HG03442 (cell line): ENCODE measurements around the gene CAPRIN1.
"Not testable (repeated sequence)": the region's sequence is repeated elsewhere in the genome, so short reads cannot be mapped to it uniquely, and the experiment has no call there.

Experiments used
- ATAC-seq: cut with Tn5 transposase; IDR thresholded peaks from one replicate; pipeline ENCODE4 v1.9.1; 2021; ENCODE audit warnings: mild to moderate bottlenecking, moderate library complexity; ENCODE audit not compliant: unreplicated experiment

Gene CAPRIN1

DNA sequence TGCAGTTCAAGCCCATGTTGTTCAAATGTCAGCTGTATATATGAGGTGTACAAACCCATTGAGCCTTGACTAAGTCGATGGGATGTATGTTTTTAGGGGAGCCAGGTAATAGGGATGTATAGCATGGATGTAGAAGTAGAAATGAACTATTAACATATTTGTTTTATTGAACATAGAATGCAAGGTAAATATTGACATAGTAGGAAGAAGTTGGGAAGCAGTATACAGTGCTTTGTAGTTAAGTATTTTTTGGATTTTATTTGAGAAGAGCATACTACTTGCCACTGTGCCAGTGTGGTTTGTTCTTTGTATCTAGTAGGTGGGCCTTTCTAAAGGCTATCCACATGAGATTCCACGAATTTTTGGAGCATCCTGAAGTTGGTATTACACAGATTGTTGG is 33.1 kb downstream of the CAPRIN1 start:
- no peak for ATAC-seq

DNA sequence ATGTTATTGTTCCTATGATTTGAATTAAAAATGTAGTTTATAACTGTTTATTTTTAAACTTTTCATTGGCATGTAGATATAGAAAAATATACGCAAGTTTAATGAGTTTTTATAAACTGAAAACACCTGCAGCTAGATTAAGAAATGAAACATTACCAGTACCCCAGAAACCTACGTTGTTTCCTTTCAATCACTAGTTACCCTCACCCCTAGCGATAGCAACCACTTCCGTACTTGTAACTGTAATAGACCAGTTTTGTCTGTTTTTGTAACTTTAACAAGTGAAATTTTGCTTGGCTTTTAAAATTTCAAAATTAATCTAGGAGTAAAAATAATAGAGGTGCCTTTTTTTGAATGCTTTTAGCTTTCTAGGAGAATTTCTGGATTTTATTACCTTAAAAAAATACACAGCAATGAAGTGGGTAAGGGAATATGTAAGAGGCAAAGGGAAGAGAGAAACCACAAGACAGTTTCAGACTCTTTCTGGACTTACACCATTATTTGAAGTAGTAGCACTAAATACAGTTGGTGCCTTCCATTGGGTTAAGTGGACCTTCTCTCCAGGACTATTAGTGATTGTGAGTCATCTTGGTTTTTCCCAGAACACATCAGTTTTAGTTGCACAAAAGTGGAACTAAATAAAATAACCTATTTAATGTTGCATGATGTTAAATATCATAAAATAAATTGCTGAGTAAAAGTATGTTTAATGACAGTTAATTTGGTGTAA is 35.2 kb downstream of the CAPRIN1 start:
- ATAC-seq, result no peak

DNA sequence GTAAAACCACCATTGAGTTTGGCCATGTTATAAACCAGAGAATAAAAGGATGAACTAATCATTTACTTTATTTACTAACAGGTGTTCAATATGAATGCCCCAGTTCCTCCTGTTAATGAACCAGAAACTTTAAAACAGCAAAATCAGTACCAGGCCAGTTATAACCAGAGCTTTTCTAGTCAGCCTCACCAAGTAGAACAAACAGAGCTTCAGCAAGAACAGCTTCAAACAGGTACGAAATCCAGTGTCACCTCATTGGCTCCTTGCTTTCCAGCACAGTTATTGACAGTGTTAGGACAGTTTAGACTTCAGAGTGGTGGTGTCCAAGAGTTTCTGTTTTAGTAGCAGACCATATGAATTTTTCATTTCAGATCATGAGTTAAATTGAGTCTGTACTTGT is 40.3 kb downstream of the CAPRIN1 start:
- no peak for ATAC-seq

DNA sequence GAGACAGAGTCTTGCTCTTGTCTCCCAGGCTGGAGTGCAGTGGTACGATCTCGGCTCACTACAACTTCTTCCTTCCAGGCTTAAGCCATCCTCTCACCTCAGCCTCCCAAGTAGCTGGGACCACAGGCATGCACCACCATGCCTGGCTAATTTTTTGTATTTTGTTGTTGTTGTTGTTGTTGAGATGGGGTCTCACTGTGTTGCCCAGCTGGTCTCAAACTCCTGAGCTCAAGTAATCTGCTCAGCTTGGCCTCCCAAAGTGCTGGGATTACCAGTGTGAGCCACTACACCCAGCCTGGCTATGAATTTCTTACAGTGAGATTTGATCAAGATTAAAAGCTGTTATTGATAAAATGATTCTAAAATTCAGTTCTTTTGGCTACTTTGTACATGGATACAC is 43.4 kb downstream of the CAPRIN1 start:
- not testable (repeated sequence) for ATAC-seq

DNA sequence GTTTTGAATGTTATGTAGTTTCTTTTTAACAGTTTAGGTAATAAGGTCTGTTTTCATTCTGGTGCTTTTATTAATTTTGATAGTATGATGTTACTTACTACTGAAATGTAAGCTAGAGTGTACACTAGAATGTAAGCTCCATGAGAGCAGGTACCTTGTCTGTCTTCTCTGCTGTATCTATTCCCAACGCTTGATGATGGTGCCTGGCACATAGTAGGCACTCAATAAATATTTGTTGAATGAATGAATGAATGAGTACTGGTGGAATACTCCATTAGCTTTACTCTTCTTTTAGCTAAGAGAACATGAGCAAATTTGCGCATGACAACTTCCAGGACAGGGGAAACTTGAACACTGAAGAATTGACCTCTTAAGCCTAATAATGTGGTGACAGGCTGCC is 47.3 kb downstream of the CAPRIN1 start:
- ATAC-seq, result no peak

DNA sequence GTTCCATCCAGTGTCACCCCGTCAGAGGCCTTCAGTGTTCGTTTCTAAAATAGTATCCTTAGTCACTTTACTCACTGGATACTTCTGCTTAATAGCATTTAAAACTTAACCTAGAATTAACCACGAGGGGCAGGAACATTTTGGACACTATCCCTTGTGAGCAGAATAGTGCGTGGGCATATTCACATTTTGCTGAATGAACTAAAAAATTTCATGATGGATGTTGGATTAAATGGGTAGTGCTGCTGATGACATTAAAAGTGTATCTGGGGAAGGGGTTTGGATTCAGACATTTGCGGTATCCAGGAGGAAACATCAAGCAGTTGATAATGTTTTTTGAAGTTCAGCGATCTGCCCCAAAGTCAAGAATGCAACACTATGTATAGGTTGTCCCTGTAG is 53.1 kb downstream of the CAPRIN1 start:
- ATAC-seq, result no peak

DNA sequence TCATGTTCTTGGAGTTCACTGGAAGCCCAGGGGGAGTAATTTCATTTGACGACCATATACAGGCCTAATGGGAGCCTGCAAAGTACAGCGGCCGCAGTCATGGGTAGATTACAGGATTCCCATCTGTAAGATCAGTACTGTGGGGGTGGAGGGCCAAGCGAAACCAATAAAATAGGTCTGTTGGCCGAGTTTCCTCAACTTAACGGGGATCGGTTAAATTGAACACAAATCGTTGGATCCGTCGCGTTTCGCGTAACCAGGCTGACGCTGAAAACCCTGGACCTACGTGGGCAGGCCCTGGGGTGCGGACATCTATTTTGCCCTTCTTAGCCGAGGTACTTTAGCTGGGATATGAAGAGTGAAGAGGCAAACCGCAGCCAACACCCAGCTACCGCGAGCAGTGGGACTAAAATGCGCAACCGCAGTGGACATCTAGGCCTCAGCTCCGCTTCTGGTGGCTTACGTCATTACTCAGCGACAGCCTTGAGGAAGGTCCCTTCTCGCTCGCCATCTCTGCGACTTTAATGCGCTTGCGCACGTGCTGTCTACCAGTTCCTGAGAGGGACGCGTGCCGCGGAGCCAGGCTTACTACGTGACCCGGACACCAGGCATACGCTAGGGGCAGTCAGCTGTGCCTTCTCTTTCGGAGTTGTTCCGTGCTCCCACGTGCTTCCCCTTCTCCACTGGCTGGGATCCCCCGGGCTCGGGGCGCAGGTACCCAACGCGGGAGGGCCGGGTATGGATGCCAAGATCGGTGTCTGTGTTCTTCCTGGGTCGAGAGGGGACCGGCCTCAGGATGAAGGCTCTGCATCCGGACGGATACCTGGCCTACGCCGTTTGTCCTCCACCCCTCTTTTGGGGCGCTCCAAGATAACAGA is 53.8 kb downstream of the CAPRIN1 start, which contains the start of gene NAT10:
Gene NAT10 (plus strand): TSS at position 551 of the 878 bp plus-strand sequence. CDS start 2,597 bp downstream, outside the sequence.
- peak; percentile 88 for ATAC-seq

DNA sequence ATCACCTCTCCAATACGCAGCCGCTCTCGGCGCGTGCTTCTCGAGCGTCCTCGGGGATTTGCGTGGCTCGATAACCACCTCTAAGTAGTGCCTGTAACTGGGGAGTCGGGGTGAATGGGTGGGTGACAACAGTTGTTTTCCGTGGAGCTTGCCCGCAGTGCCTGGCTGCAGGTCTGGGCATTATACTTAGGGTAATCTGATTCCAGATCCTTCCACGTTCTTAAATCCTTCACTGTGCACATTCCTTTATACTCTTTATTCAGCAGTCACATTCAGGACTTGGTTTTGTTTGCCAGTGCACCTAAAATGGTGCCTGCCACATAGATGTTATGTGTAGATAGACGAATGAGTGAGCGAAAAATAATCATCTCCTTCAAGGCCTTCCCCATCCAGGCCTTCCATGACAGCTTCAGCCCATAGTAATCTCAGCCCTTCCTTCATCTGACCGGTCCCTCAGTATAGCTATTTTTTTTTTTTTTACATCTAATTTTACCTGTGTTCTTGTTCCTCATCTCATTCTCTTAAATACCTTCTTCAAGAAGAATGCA is 54.5 kb downstream of the CAPRIN1 start:
- ATAC-seq, result no peak

DNA sequence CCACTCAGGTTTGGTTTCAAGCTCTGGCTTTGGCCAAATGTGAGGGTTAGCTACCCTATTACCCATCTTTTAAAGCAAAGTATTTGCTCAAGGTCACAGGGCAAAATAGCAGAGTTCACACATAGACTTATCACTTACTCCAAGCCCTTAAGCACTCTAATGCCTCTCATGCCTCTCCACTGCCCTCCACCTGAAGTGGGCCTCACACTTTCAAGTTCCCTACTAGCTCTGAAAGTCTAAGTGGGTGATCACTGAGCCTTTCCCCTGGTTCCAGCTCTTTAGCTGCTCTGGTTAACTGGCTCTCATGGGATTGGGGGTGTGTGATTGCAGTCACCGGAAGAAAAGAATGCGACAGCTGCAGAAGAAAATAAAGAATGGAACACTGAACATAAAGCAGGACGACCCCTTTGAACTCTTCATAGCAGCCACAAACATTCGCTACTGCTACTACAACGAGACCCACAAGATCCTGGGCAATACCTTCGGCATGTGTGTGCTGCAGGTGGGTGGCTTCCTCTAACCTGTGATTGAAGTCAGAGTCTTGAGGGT is 60.3 kb downstream of the CAPRIN1 start:
- ATAC-seq, result no peak

DNA sequence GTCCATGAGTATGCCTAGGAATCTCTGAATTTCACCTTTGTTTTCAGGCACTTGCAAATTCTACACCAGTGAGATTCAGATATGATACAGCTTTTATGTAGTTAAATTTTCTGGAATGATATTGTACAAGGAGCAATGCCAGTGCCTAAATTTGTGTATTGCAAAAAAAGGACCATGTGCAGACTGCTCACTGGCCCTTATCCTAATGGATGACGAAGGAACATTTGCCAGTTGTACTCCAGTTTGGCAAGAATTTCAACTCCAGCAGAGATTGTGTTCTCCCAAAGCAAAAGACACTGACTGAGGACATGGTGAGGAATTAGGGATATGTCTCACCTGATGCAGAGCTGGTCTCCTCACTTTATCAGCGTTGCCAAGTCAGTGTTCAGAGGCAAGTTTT is 62.5 kb downstream of the CAPRIN1 start:
- ATAC-seq, result no peak

DNA sequence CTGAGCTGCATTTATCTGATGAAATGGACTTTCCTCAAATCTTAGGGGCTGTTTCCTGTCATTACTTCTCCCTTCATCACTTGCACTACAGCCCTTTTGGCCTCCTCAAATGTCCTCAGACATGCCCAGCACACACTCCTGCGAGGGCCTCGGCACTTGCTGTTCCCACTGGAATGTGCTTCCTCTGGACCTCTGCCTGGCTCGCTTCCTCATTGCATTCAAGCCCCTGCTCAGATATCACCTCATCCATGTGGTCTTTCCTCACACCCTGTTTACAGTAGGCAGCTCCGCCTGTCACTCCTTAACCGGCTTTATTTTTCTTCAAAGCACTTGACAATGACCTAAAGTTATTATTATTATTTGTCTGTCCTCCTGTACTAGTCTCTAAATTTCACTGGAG is 62.9 kb downstream of the CAPRIN1 start:
- no peak for ATAC-seq

DNA sequence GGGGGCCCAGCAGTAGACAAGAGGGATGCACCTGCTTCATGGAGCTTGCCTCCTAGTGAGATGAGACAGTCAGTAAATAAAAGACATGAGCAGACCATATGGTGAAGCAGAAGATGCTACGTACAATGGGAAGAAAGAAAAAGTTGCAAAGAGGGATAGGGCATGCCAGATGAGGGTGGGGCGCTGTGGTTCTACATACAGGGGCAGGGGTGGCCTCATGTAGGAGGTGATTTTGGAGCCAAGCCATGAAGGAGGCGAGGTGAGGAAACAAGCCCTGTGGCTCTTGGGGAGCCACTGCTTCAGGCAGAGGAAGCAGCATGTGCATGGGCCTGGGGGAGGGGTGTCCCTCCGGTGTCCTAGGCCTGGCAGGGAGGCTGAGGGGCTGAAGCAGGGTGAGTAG is 69.1 kb downstream of the CAPRIN1 start:
- no peak for ATAC-seq

DNA sequence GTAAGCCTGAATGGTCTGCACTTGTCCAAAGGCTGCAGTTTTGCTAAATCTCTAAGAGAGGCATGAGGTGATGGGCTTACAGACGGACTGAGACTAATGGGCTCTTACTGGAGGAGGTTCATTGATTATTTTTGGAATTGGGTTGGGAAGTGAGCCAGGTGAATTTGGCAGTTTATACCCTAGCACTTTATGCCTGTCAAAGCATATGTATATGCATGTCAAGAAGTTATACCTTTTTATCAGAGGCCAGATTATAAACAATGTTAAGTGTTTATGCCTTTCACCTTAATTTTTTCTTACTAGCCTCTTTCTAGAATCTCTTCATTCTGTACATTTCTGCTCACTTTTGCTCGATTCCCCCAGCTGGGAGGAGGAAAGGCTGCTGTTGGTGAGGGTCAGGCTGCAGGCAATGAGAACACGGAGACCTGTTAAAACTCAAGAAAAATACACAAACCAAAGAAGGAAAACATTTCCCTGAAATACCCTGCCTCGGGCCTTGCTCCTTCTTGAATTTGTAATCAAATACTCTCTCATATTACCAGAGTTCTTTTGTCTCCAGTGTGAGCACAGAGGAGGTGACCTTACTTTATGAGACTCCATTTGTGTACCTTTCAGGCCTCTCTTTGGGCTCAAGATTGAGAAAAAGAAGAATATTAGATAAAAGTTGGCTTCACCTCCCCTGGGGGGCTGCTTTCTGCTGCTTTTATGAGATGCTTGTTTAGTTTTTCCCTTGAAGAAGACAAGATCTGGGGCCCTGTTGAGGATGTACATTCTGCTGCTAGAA is 73.5 kb downstream of the CAPRIN1 start:
- no peak for ATAC-seq

DNA sequence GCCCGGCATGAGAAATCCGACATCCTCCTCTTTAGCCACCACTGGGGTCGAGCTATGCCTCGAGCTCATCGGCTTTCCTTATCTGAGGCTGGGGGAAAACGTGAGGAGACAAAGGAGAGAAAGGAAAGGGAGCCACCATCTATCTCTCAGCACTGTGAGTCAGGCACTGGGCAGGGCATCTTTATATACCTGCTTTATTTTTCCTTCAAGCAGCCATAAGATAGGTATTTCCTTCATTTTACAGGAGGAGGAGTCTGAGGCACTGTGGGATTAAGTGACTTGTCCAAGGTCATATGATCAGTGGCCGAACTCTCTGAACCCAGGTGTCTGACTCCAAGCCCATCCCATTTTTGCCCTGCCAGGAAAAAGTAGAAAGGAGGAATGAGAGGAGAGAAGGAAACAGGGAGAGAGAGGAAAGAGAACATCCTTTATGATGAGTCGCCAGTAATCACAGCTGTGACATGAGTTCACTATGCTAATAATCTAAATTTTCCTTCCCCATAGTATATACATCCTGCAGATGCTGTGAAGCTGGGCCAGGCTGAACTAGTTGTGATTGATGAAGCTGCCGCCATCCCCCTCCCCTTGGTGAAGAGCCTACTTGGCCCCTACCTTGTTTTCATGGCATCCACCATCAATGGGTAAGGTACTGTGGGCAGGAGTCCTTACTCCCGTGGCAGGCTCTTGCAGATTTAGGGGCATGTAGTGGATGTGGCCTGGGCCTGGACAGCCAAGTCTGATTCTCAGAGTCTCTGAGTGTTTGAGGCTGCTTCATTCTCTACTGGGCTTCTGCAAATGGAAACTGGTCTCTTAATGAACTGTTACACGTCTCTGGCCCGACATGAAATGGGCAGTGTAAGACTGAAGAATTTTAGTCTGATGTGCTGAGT is 75.7 kb downstream of the CAPRIN1 start:
- no peak for ATAC-seq

DNA sequence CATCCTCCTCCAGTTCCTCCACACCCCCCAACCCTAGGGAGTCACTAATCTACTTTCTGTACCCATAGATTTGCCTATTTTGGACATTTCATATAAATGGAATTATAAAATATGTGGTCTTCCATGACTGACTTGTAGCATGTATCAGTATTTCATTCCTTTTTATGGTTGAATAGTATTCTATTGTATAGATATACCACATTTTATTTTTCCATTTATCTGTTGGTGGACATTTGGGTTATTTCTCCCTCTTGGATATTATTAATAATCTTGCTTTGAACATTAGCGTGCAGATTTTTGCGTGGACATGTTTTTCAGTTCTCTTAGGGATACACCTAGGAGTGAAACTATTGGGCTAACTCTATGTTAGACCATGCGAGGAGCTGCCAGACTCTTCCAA is 77.3 kb downstream of the CAPRIN1 start:
- no peak for ATAC-seq

DNA sequence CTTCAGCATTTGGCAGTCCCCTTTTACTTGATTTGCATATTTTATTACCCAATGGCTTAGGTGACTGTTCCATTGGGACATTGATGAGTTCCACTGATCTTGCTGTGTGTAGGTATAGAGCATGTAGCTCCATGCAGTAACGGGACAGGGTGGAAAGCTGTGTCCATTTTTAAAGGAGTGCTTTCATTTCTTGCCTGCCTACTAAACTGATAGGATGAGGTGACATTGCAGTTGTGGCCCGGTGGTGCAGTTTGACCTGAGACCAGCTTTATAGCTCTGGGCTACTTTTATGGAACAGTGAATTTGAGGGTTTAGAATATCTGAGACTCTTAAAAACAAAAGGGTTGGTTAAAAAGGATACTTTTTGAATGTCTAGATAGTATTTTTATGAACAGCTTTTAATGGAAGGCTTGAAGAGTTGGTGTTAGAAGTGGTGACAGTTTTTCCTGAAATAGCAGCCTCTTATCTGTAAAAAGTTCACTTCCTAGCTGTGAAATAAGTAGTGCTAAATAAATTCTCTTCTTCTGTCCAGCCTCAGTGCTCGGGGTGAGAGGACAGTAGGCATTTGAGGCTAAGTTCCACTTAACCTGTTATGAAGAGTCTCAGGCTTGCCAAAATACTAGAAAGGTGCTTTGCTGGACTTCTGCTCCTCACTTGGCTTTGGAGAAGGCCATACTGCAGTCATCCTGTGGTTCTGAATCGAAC is 80.9 kb downstream of the CAPRIN1 start:
- ATAC-seq, result no peak

DNA sequence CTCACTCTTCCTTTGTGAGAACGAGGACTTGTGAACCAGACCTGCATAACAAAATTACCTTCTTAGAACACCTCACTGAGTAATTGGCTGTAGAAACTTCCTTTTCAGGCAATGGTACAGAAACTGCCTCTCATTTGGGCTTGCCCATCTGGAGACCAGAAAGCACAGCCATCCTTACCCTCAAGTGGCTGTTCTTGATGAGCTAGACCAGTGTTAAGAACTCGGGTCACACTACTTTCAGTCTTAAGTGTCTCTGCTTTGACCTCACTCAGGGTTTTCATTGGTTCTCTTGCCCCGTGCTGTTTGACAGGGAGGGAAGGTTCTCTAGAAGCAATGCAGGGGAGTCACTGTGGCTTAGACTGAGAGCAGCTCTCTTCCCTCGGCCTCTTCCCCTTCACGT is 83.2 kb downstream of the CAPRIN1 start:
- peak; percentile 52 for ATAC-seq

DNA sequence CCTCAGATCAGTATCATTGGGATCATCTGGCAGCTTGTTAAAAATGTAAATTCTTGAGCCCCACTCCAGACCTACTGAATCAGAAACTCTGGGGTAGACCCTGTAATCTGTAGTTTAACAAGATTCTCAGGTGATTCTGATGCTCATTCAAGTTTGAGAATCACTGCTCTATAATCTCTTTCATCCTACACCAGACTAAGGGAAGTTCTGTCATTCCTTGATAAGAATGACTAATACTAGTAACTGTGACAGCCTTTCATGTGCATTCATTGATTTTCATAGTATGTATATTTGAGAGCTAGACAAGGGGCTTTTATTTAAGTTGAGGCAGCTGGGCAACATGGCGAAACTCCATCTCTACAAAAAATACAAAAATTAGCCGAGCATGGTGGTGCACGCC is 83.9 kb downstream of the CAPRIN1 start:
- no peak for ATAC-seq

DNA sequence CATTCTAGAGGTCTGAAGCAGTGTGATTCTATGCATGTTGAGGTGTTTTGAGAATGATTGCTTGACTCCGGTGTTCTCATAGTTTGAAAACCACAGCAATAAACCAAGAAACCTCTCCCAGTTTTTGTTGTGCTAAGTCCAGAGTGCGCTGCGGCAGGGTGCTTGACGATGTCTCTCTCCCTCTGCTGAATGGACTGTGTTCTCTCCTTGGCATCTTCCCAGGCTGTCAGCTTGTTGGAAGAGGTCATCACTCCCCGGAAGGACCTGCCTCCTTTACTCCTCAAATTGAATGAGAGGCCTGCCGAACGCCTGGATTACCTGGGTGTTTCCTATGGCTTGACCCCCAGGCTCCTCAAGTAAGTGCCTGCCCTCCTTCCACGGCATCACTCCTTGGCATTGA is 84.9 kb downstream of the CAPRIN1 start:
- no peak for ATAC-seq
